Measurements from ENCODE around the gene CEP57L1. TPM values are rescaled to one million over a fixed set of nuclear protein-coding genes. Genes with fewer than 3 reads are reported as not detected.
"Not testable (repeated sequence)": the region's sequence is repeated elsewhere in the genome, so short reads cannot be mapped to it uniquely, and the experiment has no call there.

Gene CEP57L1
- total and polyA plus RNA-seq, 7 donors = 5.1 to 20.7 (median 6.4) TPM

- TF ChIP-seq CTCF (IDR thresholded peaks at IDR 0.05) = no peak
- WGBS, 3 donors = 92 to 97% (median 95%) methylated on average over 2 of the region's 2 CpGs
- intact Hi-C loops (cut with DNase I) = no loop called here
Measured at GRCh38 chr6:109124219-109124618, 28.9 kb downstream of the CEP57L1 start.

GRCh38 chr6:109125504-109125903 is 30.2 kb downstream of the CEP57L1 start:
- 78 to 87% (median 80%) methylated on average over 3 of the region's 3 CpGs for WGBS, 3 donors
- peaks cover 12% of the 10 kb centered on the region for H3K4me1 ChIP-seq
- TF ChIP-seq CTCF (IDR thresholded peaks at IDR 0.05) = no peak
- no peak overlapping the region for H3K4me3 ChIP-seq
- H3K27ac ChIP-seq = no peak overlapping the region
- no peaks in the 10 kb centered on the region for H3K36me3 ChIP-seq (ENCODE audit: insufficient read depth in 1 of 2, low read depth in 1 of 2)
- ATAC-seq = no peak
- no peak for DNase-seq
- H3K9me3 ChIP-seq = no peaks in the 10 kb centered on the region
- H3K27me3 ChIP-seq (ENCODE audit: insufficient read depth in 3 of 3, low read length in 2 of 3) = no peaks in the 10 kb centered on the region
- intact Hi-C loops (cut with DNase I) = no loop called here

More at GRCh38 chr6:109124219-109124618, 28.9 kb downstream of the CEP57L1 start:
- DNase-seq (no peak), ATAC-seq (no peak)
- no peaks in the 10 kb centered on the region for H3K9me3 ChIP-seq
- no peaks in the 10 kb centered on the region for H3K36me3 ChIP-seq (ENCODE audit: insufficient read depth in 1 of 2, low read depth in 1 of 2)
- H3K4me3 ChIP-seq = no peak overlapping the region
- H3K4me1 ChIP-seq = peaks cover 21% of the 10 kb centered on the region
- H3K27ac ChIP-seq = no peak overlapping the region
- H3K27me3 ChIP-seq (ENCODE audit: insufficient read depth in 3 of 3, low read length in 2 of 3) = no peaks in the 10 kb centered on the region

- intact Hi-C loops (cut with DNase I) = no loop called here
- H3K4me1 ChIP-seq = no peaks in the 10 kb centered on the region
- ATAC-seq (no peak), DNase-seq (no peak)
- 92 to 97% (median 93%) methylated on average over 3 of the region's 3 CpGs for WGBS, 3 donors
- H3K27ac ChIP-seq = no peak overlapping the region
- no peak for TF ChIP-seq CTCF (IDR thresholded peaks at IDR 0.05)
- H3K9me3 ChIP-seq = no peaks in the 10 kb centered on the region
- H3K36me3 ChIP-seq (ENCODE audit: insufficient read depth in 1 of 2, low read depth in 1 of 2) = peaks cover 0 to 3% of the 10 kb centered on the region in 2 donors
- no peak overlapping the region for H3K4me3 ChIP-seq
- no peaks in the 10 kb centered on the region for H3K27me3 ChIP-seq (ENCODE audit: insufficient read depth in 3 of 3, low read length in 2 of 3)
Measured at GRCh38 chr6:109130065-109130464, 34.8 kb downstream of the CEP57L1 start.

- ATAC-seq; H3K27me3 ChIP-seq (ENCODE audit: insufficient read depth in 3 of 3, low read length in 2 of 3); H3K4me1 ChIP-seq; H3K27ac ChIP-seq; intact Hi-C loops (cut with DNase I); H3K36me3 ChIP-seq (ENCODE audit: insufficient read depth in 1 of 2, low read depth in 1 of 2); DNase-seq; H3K4me3 ChIP-seq; H3K9me3 ChIP-seq: not testable (repeated sequence)
- WGBS, 3 donors = 97 to 100% (median 98%) methylated on average over 1 of the region's 1 CpG
Measured at GRCh38 chr6:109135600-109135999, 40.3 kb downstream of the CEP57L1 start.

- H3K4me1 ChIP-seq; intact Hi-C loops (cut with DNase I); H3K27ac ChIP-seq; H3K27me3 ChIP-seq (ENCODE audit: insufficient read depth in 3 of 3, low read length in 2 of 3); DNase-seq; ATAC-seq; H3K4me3 ChIP-seq; H3K36me3 ChIP-seq (ENCODE audit: insufficient read depth in 1 of 2, low read depth in 1 of 2); H3K9me3 ChIP-seq: not testable (repeated sequence)
- 95 to 96% (median 96%) methylated on average over 5 to 6 of the region's 6 CpGs for WGBS, 3 donors
Measured at GRCh38 chr6:109136039-109136438, 40.7 kb downstream of the CEP57L1 start.

- DNase-seq; H3K9me3 ChIP-seq; ATAC-seq; H3K27me3 ChIP-seq (ENCODE audit: insufficient read depth in 3 of 3, low read length in 2 of 3); H3K4me3 ChIP-seq; H3K27ac ChIP-seq; H3K36me3 ChIP-seq (ENCODE audit: insufficient read depth in 1 of 2, low read depth in 1 of 2); H3K4me1 ChIP-seq; intact Hi-C loops (cut with DNase I): not testable (repeated sequence)
- WGBS, 3 donors = 91 to 98% (median 97%) methylated on average over 6 of the region's 6 CpGs
Measured at GRCh38 chr6:109136530-109136929, 41.2 kb downstream of the CEP57L1 start.

Measured in psoas muscle (tissue), 8 donors.